GM19324 (cell line): ENCODE data around the gene PLP2.

ENCODE experiments used
- ATAC-seq: cut with Tn5 transposase; IDR thresholded peaks from one replicate; pipeline ENCODE4 v1.9.1; 2021; ENCODE audit warnings: mild to moderate bottlenecking, moderate library complexity; ENCODE audit not compliant: unreplicated experiment, low FRiP score

The PLP2 gene

DNA sequence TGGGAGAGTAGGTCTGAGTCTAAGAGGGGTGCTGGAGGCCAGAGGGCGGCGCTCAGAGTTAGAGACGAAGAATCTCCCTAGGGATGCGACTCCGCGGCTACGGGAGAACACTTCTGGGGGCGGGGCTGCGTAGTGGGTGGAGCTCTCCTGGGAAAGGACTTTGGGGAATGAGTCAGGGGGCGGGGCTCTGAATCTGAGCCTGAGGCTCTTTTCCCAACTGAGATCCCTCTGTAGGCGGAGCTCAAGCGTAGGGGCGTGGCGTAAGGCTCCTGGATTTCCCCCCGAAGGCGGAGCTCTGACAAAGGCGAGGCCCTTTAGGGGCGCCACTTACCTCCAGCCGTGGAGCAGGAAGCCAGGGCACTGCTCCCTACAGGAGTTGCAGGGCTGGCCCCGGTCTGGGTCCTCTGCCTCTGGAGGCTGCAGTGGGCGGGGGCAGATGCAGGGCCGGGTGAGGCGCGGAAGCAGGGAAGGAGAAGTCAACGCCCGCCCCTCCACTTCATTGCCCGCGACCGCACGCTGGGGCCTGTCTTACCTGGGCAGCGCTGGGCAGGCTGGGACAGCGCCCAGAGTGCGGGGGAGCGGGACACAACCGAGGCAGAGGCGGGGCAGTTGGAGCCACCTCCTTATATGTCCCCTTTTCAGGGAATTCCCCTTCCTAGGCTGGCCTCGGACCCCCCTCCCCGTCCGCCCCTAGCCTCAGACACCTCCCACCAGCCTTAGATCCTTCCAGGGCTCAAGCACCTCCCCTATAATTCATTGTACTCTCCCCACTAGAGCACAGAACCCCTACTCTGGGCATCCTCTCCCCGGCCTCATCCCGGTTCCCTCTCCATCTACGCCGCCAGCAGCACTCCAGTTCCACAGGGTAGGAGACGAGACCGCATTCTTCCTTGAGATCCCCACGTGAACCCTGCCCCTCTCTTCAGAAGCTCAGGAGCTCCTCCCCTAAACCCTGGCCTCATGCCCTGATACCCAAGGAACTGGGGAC is 12.9 kb downstream of the PLP2 start:
- no peak for ATAC-seq

DNA sequence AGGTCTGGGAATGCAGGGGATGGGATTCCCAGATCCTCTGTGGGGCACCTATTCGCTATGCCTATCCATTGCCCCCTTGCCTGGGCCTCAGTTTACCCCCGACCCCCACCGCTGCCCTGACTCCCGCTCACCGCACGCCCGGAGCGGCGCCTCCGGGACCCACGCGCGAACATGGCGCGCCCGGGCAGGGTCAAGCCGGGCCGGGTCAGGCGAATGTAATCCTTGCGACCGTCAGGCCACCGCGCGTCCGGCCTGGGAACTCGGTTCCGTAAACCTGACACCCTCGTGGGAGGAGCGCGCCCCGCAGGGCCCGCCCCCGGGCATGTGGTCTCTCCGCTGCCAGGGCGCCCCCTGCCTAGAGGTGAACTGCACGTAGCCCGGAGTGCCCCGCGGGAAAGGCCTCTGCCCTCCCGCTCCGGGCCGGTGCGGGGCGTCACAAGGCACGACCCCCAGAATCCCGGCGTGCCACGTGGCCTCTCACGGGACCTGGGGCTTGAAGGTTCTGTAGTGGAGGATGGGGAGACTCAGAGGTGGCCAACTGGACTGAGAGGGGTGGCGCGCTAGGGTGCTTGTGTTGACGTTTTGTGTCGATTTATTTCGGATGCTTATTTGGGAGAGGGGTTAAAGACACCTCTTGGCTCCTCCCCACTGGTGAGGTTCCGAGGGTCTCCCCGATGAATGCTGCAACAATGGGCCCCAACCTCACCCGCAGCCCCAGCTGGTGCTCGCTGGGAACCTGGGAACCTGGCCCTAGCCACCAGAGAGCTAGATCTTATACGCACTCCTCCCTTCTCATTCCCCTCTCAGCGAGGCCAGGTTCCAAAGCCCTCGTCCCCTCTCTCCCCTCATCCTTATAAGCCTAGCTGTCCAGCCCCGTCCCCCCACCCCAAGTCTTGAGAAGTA is 14.7 kb downstream of the PLP2 start, which contains the start of gene PRICKLE3:
Gene PRICKLE3, minus strand, starts transcription at position 249 of the 903 bp plus-strand sequence. Its CDS starts 76 bp downstream, at position 173.
- ATAC-seq = no peak

DNA sequence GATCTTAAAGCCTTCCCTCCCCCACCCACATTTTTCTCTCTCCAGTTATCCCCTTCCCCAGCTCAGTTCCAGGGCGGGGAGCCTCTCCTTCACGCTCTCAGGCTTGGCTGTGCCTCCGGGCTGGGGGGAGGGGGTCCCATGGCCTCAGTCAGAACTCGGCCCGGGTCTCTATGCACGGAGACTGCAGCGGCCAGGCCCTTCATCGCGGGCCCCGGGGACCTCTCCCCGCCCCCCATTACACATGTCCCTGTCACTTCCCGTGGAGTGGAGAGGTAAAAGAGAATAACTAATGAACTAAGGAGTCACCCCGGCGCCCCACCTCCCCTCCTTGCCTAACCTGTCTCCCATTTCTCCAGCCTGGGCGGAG is 15.3 kb downstream of the PLP2 start:
- ATAC-seq = no peak

DNA sequence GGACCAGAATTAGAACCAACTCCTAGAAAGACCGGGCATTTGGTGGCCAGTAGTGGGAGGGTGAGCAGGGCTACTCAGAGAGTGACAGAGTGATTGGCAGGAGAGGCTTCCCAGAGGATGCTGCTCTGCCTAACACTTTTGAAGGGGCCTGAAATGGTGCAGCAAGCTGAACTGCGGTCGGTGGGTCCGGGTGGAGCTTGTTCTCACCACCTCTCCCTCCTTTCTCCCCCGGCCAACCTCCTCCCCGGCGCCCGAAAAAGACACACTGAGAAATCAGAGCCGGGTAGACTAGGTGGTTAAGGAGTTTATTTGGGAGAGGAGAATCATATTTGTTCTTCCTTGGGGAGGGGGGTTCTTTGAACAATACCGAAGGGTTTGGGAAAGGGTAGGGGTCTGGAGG is 15.8 kb downstream of the PLP2 start:
- no peak for ATAC-seq

DNA sequence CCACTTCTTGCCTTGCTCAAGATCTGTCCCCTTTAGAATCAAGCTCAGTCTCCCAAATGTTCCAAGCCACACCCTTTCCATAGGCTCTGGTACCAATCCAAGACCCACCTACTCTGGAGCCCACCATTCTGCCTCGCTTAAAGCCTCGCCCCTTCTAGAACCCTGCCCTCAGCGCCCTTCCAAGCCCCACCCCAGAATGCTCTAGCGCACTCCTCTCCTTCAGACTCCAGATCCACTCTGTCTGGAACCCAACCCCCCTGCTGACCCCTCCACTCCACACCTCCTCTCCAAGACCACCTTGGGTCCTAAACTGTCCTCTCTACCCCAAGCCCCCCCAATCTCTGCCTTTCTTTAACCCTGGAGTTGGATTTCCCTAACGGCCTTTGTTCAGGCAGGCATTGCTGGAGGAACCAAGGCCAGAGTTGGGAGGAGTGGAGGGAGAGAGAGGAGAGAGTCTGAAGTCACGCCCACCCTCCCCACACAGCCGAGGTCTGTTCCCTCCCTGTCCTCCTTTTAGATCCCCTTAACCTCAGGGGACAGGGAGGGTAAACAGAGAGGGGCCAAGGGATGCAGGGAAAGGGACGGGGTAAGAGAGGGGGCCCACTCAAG is 16.9 kb downstream of the PLP2 start:
- ATAC-seq = no peak

DNA sequence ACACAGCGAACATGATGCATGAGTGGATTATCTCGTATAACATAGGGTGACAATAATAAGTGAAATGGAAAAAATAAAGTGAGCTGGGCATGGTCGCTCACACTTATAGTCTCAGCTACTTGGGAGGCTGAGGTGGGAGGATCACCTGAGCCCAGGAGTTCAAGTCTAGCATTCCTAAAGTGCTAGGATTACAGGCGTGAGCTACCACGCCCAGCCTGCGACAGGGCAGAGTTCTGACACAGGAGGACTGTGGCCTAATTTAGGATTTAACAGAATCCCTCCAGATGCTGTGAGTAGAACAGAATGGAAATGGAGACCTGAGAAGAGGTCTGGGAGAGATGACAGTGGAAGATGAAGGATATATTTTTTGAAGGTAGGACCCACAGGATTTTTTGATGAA is 17.9 kb downstream of the PLP2 start:
- ATAC-seq = no peak

DNA sequence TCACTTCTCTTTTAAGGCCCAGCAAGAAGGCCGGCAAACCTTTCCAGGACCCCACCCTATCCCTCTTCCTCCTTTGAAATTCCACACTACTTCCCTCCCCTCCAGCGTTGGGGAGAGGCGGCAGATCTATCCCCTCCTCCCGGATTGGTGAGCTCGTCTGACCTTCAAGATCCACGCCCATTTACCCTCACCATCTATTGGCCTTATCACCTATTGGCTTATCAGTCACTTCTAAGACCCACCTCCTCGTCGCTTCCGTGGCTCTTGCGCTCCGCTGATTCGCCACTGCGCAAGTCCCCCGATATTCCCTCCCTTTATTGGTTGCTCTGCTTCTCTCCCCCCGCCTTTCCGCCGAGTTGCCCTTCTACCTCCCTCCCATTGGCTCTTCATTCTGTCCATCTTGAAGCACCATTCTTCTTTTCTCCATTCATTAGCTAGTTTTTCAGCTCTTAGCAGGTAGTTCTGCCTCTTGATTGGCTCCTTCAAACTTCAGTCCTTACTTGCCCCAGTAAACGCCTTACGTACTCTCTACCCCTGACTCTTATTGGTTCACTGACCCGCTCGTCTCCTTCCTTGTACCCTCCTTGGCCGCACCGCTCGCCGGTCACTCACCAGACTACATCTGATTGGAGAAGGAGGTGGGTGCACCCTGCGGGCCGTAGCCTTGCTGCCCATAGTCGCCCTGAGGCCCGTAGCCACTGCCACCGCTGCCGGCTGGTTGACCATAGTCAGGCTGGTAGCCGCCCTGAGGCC is 19.3 kb downstream of the PLP2 start:
- ATAC-seq = peak; percentile 88

DNA sequence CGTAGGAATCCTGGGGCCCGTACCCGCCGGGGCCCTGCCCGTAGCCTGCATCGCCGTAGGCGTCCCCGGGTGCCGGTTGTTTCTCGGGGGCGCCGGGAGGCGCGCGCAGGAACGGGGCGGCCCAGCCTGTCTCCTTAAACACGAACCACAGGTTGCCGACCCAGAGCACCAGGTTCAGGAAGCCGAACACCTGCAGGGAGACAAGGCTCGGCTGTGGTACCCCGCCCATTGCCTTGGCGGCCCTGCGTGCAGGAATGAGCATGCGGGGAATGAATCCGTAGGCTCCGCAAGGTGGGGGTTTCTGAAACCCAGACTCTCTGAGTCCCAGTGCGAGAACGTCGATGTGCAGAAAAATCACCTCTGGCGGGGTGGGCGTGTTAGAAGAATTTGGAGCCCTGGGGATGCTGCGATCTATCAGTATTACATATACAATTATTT is 19.9 kb downstream of the PLP2 start:
- no peak for ATAC-seq

DNA sequence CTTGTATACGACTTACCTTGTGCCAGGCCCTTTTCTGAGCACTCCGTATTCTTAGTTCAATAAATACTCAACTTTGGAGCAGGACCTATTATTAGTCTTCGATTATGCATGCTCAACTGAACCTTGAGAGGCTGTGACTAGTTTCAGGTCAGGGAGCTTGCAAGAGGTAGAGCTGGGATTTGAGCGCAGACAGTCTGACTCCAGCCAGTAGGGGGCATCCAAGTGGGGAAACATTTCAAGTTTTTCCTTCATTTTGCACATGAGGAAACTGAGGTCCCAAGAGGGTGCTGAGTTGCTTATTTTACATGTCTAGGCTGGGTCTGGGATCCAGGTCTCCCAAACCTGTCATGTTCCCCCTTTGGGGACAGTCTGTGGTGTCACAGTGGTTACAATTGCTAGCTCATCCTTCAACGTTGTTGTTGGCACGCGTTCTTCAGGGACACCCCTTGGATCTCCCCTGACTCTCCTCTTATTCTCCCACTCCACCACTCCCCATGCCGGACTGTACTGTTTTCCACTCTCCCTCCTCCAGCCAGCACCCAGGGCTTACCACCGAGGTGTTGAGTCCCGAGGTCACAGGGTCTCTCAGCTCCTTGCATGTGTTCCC is 21.1 kb downstream of the PLP2 start:
- no peak for ATAC-seq

DNA sequence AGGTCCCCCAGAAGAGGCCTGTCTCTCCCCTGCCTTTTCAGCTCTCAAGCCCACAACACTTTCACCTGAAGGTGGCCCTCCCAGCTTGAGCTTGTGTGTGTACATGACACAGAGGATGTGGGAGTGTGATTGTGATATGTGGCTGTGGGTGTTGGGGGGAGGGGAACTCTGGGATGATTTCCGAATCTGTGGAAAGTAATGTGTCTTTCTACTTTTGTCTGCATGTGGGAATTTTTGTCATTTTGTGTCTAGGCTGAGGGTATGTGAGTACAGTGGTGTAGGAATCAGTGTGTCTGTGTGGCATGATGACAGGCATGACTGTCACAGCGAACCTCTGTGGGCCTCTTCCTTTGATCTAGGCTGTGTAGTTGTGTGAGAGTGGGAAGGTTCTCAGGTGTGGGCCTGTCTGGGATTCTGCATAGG is 21.9 kb downstream of the PLP2 start:
- no peak for ATAC-seq

DNA sequence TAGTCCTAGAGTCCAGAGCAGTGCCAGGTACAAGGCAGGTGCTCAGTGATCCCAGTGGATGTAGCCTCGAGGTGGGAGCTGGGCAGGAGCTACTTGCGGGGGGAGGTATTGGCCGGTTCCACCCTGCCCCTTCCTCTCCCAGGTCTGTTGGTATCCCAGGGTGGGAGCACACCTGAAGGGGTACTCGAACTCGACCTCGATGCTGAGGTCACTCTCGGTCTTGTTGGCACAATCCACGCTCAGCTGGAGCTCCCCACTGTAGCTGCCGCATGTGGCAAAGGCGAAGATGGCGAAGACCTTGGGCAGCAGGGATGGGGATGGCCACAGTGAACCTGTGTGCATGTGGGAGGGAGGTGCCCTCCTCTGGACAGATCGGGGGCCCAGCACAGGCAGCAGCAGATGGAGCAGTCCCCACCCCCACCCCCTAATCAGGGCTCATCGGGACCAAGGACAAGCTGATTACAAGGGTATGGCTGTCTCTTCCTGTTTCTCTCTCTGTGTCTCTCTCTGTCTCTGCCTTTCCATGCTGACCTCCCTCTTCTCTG is 25.9 kb downstream of the PLP2 start:
- no peak for ATAC-seq

DNA sequence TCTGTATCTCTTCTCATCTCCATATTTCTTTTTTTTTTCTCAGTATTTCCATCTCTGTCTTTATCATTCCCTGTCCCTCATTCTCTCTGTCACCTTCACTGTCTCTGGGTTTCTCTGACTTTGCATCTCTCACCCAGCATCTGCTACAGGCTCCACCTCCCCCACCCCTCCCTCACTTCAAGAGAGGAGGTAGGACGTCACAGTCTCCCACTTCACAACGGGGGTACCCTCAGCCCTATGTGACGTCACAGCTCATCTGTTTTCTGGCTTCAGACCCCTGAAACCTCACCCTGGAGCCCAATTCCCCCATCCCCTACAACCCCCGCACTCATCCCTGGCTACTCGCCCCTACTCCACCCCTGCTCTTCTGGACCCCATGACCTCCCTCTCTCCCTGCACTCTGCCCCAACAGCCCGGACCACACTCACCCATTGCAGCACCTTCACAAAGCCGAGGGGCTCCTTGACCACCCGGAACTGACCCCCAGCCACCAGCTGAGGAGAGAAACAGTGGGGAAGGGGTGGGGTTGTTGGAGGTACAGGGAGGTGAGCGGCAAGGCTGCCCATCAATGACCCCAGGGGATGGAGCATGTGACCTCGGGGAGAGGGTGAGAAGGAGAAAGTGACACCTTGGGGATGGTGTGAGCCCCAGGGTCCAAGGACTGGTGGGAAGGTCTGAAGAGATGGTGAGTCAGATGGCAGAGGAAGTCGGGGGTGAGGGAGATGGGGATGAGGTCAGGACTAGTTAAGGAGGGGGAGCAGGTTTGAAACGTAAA is 27.0 kb downstream of the PLP2 start:
- ATAC-seq = no peak

DNA sequence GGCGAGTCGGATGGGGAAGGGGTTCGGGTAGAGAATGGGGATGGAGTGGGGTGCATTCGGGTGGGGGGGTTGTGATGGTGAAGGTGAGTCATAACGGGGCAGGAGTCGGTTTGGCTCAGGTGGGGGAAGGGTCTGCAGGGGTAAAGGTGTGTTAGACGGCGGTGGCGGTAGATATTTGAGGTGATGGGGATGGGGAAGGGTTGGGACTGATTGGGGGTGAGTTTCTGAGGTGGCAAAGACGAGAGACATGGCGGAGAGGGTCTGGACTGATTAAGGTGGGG is 27.6 kb downstream of the PLP2 start:
- no peak for ATAC-seq

DNA sequence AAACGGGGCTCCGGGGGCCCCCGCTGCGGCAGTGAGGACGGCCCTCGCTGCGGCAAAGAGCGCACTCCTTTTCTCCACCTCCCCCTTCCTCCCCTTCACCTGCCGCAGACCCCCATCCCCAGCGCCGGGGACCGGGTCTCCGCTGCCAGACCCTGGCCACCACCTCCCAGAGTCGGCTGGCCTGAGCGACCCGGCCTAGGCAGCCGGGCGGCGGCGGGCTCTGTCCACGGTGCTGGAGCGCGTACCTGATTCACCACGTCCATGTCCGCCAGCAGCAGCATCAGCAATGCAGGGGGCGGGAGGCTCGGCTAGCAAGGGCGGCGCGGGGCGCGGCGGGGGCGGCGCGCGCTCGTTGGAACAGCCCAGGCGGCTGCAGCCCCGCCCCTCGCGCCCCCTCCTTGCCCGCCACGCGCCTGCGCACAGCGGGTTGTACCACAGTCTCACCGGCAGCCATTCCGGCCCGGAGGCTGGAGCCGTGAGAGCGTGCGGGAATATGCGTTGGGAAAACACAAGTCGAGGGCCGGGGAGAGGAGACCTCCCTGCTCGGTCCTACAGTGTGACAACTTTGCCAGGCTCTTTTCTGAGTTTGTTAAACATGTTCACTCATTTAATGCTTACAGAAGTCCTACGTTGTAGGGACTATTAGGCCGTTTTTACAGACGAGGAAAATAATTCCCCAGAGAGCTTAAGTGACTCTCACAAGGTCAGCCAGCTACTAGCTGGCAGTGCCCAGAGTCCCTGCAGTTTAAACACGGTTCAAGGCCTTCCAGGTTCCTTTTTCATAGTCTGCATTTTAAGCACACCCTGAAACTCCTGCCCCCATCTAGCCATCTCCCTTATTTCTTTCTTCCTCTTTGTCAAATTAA is 28.4 kb downstream of the PLP2 start, which contains the start of gene SYP:
Gene SYP, minus strand, starts transcription at position 288 of the 866 bp plus-strand sequence. Its CDS starts 7 bp downstream, at position 281.
- ATAC-seq = peak; percentile 78

DNA sequence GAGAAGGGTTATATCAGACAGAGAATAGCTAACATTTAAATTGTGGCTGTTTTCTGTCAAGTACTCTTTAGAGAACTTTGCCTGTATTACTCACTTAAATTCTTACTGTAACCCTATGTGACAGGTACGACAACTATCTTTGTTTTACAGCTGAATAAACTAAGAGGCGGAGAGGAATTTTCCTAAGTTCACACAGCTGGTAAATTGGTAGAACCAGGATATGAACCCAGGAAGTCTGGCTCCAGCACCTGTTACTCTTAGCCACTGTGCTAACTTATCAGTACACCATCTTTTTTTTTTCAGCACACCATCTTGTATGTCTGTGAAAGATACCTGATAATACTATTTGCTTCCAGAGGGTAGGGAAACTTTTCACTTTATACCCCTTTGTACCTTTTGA is 30.3 kb downstream of the PLP2 start:
- no peak for ATAC-seq

DNA sequence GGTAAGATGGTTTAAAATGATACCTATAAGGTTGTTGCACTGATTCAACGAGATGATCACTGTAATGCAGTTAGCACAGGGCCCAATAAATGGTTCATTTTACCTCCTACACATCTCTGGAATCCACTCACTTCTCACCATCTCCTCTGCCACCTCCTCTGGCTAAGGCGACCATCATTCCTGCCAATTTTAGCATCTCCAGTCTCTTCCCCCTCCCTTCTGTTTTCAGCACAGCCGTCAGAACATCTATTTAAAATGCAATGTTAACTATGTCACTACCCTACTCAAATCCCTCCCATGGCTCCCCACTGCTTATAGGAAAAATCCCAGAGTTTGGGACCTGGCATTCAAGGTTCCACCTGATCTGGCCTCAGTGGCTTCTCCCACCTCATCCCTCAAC is 31.8 kb downstream of the PLP2 start:
- ATAC-seq = no peak

DNA sequence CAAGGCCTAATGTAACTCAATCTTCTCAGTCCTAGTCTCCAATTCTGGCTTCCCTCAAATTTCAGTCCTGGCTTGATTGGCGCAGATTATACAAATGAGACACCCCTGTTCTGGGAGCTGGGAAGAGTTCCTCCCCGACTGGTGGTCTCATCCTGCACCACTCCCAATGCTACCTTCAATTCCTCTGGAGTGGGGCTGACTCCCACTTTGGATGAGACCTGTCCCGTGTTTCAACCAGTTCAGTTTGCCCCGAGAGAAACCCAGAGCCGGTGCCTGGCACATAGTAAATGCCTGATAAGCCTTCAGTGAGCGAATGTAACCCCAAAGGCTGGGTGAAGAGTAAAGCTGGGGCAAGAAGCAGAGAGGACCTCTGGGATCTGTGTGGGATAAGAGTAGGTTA is 32.3 kb downstream of the PLP2 start:
- ATAC-seq = no peak

DNA sequence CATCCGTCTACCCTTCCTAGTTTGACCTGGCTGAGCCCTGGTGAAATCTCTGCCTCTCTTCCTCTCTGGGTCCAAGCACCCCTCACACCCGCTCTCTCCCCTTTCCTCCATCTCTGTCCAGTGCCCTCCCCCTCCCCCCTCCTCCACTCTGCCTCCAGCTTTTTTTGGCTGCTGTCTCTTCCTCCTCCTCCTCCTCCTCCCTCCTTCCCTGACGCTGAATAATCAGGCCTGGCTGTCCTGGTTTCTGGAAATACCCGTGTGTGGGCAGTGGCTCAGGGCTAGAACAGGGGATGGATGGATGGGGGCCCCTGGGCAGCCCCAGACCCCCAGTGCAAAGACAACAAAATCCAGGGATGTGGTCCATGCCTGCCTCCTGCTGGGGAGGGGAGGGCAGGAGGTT is 33.0 kb downstream of the PLP2 start:
- no peak for ATAC-seq
